Occipital lobe (tissue), 2 donors: ENCODE results near the gene NUP35. TPM values are rescaled to one million over a fixed set of nuclear protein-coding genes. Genes with fewer than 3 reads are reported as not detected.

ENCODE experiments used
- DNase-seq: peaks from one replicate; lab custom pipeline; 2025; lab: John Stamatoyannopoulos, UW
- total RNA-seq: library from RNA; depleted of rRNA; stranded (reverse); fragments of >200 nt; gene quantifications from one replicate; pipeline ENCODE4 v1.2.3, GENCODE V29; 2014

Gene NUP35, protein sequence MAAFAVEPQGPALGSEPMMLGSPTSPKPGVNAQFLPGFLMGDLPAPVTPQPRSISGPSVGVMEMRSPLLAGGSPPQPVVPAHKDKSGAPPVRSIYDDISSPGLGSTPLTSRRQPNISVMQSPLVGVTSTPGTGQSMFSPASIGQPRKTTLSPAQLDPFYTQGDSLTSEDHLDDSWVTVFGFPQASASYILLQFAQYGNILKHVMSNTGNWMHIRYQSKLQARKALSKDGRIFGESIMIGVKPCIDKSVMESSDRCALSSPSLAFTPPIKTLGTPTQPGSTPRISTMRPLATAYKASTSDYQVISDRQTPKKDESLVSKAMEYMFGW
- total RNA-seq: 58.6 TPM

DNA sequence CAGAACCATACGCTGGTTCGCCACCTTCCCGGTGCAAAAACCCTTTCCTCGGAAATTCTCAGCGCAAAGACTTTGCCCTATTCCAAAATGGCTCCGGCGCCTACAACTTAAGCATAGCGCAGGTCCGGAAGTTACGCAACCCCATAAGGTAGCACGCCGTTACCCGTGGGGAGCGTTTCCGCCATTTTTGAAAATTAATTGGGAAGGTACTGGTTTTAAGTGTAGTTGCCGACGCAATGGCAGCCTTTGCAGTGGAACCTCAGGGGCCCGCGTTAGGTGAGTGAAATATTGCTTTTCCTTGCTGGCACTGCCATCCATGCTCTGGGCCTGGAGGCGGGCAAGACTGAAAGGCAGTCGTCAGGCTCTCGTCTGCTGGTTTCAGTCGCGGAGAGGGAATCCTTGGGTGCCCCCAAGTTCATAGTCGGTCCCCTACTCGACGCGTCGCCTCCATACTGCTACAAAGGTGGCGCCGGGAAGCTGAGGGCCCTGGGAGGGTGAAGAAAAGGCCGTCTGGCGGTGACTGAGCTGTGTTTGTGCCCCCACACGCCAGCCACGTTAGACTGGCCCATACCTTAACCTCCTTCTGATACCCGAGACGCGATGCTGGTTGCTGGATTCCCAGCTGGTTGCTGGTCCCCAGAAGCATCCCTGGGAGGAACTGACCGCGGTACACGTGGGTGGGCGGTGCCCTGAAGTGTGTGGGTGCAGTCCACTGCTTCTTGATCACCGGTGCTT is at the start of gene NUP35:
NUP35 (plus strand) TSS at position 222 of the 735 bp plus-strand sequence; CDS start at position 237, 15 bp downstream.
- DNase-seq: peak; percentile 81

DNA sequence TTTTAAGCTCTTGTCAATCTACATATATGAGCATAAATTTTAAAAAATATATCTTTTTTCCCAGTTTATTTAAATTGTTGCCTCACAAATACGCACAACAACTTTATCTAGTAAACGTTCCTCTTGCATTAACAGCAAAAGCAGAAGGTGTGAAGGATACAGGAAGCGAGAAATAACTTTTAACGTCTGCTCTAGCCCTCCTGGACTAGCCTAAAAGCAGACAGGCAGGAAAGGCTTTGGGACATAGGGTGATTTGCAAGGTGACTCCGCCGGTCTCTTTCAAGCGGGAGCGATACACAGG is 46.1 kb upstream of the NUP35 start:
- DNase-seq: no peak

DNA sequence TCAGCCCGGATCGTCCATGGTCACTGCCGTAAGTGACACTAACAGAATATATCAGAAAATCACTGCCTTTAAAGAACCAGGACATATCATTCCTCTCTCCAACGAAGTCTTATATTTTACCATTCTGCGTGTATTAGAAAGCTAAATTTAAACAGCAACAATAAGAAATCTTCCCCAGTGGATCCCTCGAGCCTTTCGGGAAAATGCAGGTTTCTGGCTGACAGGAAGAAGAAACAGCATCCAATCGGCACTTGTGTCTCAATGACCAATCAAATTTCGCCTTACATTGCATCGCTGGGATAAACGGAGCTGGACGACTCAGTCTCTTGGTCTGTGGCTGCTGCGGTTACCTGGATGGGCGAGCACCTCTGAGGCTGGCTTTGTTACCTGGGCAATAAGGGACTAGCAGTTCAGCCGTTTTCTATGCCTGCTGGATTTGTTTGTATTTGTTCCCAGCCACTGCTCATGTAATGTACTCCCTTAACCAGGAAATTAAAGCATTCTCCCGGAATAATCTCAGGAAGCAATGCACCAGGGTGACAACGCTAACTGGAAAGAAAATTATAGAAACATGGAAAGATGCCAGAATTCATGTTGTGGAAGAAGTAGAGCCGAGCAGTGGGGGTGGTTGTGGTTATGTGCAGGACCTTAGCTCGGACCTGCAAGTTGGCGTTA is 45.6 kb upstream of the NUP35 start, which contains the start of gene DUSP19:
DUSP19 (plus strand) TSS at position 284 of the 675 bp plus-strand sequence; CDS start at position 471, 187 bp downstream.
- DNase-seq: peak; percentile 88

DNA sequence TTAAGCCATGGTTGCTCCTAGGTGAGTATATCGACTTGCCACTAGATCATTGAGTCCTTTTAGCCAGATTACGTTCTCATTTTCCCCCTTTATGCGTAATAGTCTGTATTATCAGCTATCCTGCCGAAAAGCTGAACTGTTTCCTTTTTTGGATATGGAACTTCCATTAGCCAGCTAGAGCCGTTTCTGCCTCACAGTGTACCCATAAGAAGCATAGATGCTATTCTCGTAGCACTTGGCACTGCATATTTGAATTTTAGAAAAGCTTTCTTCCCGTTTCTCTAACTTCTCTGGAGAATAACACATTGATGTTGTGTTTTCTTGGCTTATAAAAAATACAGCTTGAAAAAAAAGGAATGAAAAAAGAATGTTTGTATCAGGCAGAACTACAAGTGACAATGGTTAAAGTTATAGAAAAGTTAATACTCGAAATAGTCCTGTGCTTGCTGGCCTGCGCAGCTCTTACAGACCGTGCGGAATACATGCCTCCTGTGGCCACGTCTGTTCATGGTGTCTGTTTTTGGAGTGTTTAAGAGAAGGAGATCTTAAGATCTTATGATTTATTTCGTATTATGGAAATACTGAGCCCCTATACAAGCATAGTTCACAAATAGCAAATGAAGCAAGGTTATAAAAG is 45.0 kb upstream of the NUP35 start:
- no peak for DNase-seq

DNA sequence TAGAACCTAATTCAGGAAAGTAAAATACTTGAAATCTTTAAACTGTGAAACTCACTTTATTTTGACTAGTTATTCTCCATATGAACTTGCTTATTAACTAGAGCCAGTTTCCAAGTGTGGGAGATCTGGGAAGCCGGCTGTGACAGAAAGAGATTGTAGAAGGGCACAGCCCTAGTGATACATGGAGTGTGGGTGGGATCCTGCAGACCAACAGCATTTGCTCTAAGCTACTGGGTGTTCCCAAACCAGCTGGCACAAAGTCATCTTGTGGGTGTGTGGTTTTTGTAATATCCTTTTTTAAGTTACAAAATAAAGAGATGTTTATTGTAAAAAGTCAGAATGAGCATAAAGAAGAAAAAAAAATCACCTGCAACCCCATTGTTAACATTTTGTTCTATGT is 42.3 kb upstream of the NUP35 start:
- peak; percentile 51 for DNase-seq

DNA sequence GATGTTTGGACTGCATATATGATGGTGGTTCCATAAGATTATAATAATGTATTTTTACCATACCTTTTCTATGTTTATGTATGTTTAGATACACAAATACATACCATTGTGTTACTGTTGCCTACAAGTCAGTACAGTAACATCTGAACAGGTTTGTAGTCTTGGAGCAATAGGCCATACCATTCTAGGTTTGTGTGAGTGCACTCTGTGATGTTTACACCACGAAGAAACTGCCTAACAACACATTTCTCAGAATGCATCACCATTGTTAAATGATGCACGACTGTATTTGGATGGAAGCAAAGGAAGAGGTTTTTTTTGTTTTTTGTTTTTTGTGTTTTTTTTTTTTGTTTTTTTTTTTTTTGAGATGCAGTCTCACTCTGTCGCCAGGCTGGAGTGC is 36.2 kb upstream of the NUP35 start:
- DNase-seq: no peak

DNA sequence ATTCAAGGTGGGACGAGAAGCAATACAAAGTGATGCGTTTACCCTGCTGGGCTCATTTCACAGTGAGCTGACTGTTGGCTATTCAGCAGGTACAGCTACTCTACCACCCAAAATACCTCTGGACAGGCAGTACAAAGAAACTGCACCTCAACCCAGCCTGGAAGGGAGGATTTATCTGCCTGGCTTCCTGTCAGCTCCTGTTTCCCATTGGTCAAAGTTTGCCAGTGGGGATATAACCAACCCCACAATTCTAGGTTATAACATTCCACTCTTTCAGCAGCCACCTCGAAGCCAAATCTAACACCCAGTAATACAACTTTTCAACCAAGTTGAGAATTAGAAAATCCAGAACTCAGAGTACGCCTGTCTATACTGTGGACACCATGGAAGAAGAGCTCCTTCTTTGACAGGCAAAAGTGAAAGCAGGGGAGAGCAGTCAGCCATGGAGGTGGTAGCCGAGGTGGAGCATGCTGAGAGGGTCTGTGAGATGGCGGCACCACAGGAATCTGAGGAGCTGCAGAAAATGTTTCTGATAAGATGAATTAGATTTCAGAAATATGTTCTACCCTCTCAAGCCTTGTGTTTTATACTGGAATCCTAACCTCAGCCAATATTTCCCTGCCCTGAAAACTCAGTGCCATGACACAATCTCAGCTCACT is 34.9 kb upstream of the NUP35 start:
- DNase-seq: no peak

DNA sequence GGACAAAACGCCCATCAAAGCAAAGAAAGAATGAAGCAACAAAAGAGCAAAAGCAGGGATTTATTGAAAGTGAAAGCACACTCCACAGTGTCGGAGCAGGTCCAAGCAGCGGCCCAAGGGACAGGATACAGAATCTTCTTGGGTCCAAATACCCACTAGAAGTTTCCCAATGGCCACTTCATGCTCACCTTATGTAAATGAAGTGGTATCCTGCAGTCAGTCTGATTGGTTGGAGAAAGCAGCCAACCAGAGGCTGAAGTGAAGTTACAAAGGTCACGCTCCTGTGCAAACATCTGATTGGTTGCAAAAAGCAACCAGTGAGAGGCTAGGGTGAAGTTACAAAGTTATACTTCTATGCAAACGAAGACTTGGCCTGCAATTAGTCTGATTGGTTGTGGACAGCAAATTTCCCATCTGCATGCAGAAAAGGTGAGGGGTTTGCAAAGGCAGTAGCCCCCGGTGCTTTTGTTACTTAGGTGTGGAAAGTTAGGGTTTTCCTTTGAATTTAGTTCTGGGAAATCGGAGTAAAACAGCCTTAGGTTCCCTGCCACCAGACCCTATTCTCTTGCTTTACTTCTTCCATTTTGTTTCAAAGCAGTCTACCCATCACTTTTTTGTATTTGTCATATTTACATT is 32.8 kb upstream of the NUP35 start:
- DNase-seq: no peak

DNA sequence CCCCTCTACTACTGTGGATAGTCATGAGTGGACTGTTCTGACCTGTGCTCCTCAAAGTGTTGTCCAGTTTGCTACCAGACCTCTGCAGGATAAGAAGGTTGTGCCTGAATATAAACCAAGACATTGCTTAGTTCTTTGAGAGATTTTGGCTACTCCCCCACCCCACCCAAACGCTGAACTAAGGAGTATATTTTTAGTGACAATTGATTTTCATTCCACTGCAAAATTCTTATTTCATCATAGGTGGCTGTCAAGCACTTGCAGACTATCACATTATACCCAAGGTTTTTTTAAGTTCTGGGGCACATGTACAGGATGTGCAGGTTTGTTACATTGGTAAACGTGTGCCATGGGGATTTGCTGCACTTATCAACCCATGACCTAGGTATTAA is 32.3 kb upstream of the NUP35 start:
- DNase-seq: no peak

DNA sequence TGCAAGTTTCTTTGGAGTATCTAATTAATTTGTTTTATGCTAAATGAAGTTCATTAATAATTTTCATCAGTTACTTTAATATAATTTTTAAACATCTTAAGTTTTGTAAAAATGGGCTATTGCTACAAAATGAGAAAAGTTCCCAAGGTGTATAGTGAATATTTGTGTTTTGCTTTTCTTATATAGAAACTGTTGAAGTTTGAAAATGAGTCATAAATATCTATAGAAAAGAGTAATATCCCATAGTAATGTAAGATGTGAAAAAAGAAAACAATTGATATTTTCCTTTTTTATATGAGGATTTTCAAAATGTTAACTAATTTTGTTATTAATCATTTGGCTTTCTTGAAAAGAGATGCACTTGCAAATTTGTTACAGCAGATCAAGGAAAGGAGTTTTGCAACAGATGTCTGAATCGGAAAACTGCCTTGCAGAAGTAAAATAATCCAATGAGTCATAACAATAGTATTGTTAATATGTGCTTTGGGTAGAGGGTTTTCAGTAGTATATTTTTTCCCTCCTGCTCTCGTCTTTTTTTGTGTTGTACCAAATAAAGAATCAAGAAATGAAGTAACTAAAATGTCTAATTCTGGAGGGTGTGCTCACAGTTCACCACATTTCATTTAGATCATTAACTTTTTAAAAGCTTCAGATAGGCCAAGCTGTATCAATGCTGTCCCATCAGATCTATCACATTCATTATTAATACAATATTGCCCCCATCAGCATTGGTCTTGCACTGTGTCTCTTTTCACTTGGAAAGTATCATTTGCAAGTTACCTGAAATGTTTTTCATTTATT is 30.2 kb upstream of the NUP35 start:
- no peak for DNase-seq

DNA sequence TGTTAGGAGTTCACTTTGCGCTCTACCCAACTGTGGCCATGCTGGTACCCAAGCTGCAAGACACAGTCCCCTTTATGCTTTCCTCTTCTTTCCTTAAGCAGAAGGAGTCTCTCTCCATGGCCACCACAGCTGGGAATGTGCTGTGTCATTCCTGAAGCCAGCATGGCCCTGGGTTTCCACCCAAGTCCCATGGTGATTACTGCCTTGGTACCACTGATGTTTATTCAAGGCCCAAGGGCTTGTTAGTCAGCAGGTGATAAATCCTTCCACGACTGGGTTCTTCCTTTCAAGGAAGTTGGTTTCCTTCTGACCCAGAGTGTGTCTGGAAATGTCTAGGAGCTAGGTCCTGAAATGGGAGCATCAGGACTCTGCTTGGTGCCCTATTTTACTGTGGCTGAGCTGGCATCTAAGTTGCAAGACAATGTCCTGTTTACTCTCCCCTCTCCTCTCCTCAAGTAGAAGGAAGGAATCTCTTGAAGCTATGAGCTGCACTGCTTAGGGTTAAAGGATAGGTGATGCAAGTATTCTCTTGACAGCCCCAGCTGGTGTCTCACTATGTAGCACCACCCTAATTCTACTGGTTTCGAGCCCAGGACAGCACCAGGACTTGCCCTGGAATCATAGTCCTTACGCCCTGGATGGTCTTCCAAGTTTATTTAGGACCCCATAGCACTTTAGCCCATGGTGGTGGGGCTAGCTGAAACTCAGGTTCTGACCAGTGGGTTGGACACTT is 18.7 kb upstream of the NUP35 start:
- DNase-seq: no peak

DNA sequence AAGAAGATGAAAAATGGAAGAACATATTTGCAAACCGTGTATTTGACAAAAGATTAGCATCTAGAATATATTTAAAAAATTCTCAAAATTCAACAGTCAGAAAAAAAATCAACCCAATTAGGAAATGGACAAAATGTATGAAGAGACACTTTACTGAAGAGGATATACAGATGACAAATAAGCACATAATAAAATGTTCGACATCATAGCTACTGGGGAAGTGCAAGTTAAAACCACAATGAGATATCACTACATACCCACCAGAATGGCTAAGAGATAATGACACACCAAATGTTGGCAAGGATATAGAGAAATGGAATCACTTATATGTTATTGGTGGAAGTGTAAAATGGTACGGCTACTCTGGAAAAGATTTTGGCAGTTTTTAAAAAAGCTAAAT is 11.7 kb upstream of the NUP35 start:
- no peak for DNase-seq

DNA sequence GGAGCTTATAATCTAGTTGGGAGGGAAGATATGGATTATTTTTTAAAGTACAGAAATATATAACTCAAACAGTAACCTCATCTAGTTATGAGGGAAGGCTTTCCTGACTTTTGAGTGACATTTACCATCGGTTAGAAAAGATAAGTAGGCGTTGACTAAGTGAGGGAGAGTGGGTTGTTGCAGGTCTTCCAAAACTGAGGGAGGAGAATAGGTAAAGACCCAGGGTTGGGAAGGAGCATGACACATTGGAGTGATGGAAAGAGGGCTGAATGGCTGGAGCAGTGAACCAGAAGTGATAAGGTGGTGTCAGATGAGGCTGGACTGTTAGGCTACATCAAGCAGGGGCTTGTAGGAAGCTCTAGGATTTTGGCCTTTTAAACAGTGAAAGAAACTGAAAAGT is 10.6 kb upstream of the NUP35 start:
- no peak for DNase-seq

DNA sequence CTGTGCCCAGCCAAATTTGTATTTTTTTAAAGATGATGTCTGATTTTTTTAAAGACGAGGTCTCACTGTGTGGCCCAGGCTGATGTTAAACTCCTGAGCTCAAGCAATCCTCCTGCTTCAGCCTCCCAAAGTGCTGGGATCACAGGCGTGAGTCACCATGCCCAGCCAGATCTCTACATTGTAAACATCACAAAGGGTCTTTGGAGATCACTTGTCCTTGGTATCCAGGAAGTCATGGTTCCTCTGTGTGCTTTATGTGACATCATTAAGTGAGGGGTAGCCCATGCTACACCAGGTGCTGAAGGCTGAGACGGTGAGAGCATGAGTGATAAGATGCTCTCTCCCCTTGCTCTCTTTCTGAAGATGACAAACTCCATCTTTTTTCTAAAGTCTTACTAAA is 7.0 kb upstream of the NUP35 start:
- no peak for DNase-seq

DNA sequence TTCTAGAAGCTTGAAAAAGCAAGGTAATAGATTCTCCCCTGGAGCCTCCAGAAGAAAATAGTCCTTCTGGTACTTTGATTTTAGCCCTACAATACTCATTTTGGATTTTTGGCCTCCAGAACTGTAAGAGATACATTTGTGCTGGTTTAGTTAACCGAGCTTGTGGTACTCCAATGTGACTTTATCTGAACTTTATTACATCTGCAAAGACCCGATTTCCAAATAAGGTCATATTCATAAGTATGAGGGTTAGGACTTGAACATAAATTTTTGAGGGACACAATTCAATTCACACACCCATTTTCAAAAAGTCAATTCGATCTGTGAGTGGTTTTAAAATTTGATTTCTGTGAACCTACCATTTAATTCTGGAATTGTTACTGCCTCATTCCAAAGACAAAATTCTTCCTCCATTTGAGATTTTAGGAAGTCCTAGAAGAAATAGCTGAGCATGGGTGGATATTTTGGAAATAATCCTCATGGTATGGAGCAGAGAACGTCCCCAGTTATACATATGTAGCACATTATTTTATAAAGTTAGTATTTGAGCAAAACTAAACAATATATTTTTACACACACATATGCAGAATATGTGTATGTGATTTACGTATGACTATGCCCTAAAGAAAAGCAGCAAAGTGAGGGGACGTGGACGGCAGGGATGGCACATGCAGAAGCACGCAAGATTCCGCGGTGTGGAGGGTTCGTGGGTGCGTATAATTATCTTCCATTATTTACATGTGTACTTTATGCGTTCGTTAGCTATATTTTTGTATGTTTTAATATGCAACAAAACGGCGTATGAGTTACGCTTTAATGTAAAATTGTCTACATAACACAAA is 905 bp upstream of the NUP35 start:
- DNase-seq: no peak

DNA sequence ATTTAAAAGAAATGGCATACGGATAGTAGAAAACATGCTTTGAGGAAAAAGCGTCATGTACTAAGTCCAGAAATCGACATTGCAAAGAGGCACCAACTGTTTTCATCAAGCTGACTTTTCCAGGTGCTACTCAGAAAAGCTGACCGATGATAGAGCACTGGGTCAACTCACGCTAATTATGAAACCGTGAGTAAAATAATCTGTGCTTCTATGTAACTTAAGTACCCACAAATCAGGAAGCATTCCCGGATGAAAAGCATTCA is 353 bp upstream of the NUP35 start:
- no peak for DNase-seq

DNA sequence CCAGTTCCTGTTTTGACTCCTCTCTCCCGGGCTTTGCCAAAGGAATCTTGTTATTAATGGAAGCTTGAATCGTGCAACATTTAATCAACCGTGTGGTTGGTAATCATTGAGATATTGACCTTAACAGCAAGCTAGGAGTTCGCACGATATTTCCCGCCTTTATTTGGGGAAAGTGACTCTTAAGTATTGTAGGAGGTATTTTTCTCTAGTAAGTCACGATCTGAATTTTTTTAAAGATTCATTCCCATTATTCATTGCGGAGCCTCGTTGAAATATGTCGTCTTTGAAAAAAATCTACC is 663 bp downstream of the NUP35 start:
- no peak for DNase-seq

DNA sequence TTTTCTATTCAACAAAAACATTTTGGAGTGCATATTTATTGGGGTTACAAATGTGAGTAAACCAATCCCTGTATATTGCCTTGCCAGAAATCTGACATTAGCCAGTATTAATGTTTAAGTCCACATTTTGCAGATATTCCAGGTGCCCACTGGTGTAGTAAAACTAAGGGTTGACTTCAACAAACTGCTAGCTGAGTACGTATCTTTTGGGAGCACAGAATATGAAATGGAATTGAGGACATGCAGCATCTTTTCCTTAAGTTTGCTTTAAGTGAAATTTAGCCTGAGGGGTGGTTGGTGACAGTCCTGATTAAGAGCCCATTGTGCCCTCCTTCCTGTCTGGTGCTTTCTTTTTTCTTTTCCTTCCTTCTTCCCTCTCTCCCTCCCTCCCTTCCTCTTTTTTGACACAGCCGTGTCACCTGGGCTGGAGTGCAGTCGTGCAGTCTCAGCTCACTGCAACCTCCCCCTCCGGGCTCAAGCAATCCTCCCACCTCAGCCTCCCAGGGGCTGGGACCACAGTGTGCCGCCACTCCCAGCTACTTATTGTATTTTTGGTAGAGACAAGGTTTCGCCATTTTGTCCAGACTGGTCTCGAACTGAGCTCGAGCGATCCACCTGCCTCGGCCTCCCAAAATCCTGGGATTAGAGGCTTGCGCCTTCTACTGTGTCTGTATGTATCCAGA is 1.6 kb downstream of the NUP35 start:
- no peak for DNase-seq

DNA sequence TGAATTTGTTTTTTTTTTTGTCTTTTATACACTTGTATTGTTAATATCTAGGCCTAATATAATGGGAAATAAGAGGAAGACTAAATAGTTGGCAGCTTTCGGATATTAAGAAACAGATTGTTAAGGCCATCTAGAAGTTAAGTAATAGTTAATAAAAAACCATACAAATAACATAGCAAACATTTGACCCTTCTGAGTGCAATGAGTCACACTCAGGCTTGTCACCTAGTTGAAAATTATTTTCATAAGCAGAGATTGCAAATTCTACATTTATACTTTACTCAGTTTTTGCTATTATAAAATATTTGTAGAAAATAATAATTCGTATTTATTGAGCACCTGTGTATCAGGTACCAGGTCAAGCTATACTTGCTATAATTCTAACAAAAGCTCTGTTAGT is 2.4 kb downstream of the NUP35 start:
- no peak for DNase-seq
